ENCODE results near the gene COX6B1. TPM values are rescaled to one million over a fixed set of nuclear protein-coding genes. Genes with fewer than 3 reads are reported as not detected.
"Not testable (repeated sequence)": the region's sequence is repeated elsewhere in the genome, so short reads cannot be mapped to it uniquely, and the experiment has no call there.

The COX6B1 gene
- total RNA-seq, 1 donor from 2014 or later: 177 TPM

GRCh38 chr19:35665157-35665556, 17.0 kb downstream of the COX6B1 start:
- no peak for DNase-seq (ENCODE audit: low spot score)

- no peak for DNase-seq (ENCODE audit: low spot score)
Measured at GRCh38 chr19:35665604-35666003, 17.5 kb downstream of the COX6B1 start.

GRCh38 chr19:35666251-35666913, 18.3 kb downstream of the COX6B1 start, which contains the start of gene UPK1A:
UPK1A (plus strand) TSS chr19:35666517; CDS start chr19:35666813, 296 bp downstream.
- peak; percentile 34 for DNase-seq (ENCODE audit: low spot score)

GRCh38 chr19:35669566-35669965, 21.4 kb downstream of the COX6B1 start:
- no peak for DNase-seq (ENCODE audit: low spot score)

- no peak for DNase-seq (ENCODE audit: low spot score)
Measured at GRCh38 chr19:35669974-35670373, 21.9 kb downstream of the COX6B1 start.

- DNase-seq (ENCODE audit: low spot score): no peak
Measured at GRCh38 chr19:35670686-35671085, 22.6 kb downstream of the COX6B1 start.

GRCh38 chr19:35671818-35672217, 23.7 kb downstream of the COX6B1 start:
- DNase-seq (ENCODE audit: low spot score): no peak

GRCh38 chr19:35673121-35673804, 25.1 kb downstream of the COX6B1 start:
- no peak for DNase-seq (ENCODE audit: low spot score)

GRCh38 chr19:35675589-35676140, 27.5 kb downstream of the COX6B1 start:
- no peak for DNase-seq (ENCODE audit: low spot score)

- peak; percentile 40 for DNase-seq (ENCODE audit: low spot score)
Measured at GRCh38 chr19:35689836-35690235, 41.7 kb downstream of the COX6B1 start.

- DNase-seq (ENCODE audit: low spot score): not testable (repeated sequence)
Measured at GRCh38 chr19:35691106-35691505, 43.0 kb downstream of the COX6B1 start.

GRCh38 chr19:35692010-35692409, 43.9 kb downstream of the COX6B1 start:
- no peak for DNase-seq (ENCODE audit: low spot score)

GRCh38 chr19:35693422-35693821, 45.3 kb downstream of the COX6B1 start:
- DNase-seq (ENCODE audit: low spot score): no peak

- DNase-seq (ENCODE audit: low spot score): peak; percentile 85
Measured at GRCh38 chr19:35693835-35694599, 45.9 kb downstream of the COX6B1 start.

- DNase-seq (ENCODE audit: low spot score): no peak
Measured at GRCh38 chr19:35695895-35696422, 47.8 kb downstream of the COX6B1 start.

GRCh38 chr19:35696835-35697234, 48.7 kb downstream of the COX6B1 start:
- DNase-seq (ENCODE audit: low spot score): no peak

- peak; percentile 99 for DNase-seq (ENCODE audit: low spot score)
Measured at GRCh38 chr19:35702223-35703012, 54.3 kb downstream of the COX6B1 start.

- DNase-seq (ENCODE audit: low spot score): no peak
Measured at GRCh38 chr19:35703343-35703742, 55.2 kb downstream of the COX6B1 start.

- DNase-seq (ENCODE audit: low spot score): peak; percentile 45
Measured at GRCh38 chr19:35704218-35704617, 56.1 kb downstream of the COX6B1 start, which contains the start of gene ZBTB32. ZBTB32 (plus strand) TSS chr19:35704558; CDS start chr19:35714627, 10,069 bp downstream.

Data from umbilical cord (tissue), 2 donors.